HG03520 (cell line): ENCODE data around the gene RIMKLA.

Source experiments
- ATAC-seq: cut with Tn5 transposase; IDR thresholded peaks from one replicate; pipeline ENCODE4 v1.9.1; 2021; ENCODE audit warnings: mild to moderate bottlenecking, moderate library complexity; ENCODE audit not compliant: unreplicated experiment

RIMKLA gene

GRCh38 chr1:42370876-42371549, 9.6 kb upstream of the RIMKLA start:
- no peak for ATAC-seq

- no peak for ATAC-seq
These were observed 7.8 kb upstream of the RIMKLA start for GRCh38 chr1:42372796-42373195.

- ATAC-seq: peak; percentile 30
These were observed 602 bp upstream of the RIMKLA start for GRCh38 chr1:42379794-42380585.

- ATAC-seq: no peak
These were observed 685 bp downstream of the RIMKLA start for GRCh38 chr1:42381280-42381673.

GRCh38 chr1:42385283-42385682, 4.7 kb downstream of the RIMKLA start:
- no peak for ATAC-seq

- no peak for ATAC-seq
These were observed 5.5 kb downstream of the RIMKLA start for GRCh38 chr1:42386051-42386450.

GRCh38 chr1:42392255-42392654, 11.7 kb downstream of the RIMKLA start:
- ATAC-seq: no peak

- ATAC-seq: no peak
These were observed 12.6 kb downstream of the RIMKLA start for GRCh38 chr1:42392967-42393848.

- ATAC-seq: no peak
These were observed 18.9 kb downstream of the RIMKLA start for GRCh38 chr1:42399315-42400100.

GRCh38 chr1:42403880-42404400, 23.3 kb downstream of the RIMKLA start:
- ATAC-seq: no peak

- no peak for ATAC-seq
These were observed 34.2 kb downstream of the RIMKLA start for GRCh38 chr1:42414551-42415496.

GRCh38 chr1:42417166-42417565, 36.6 kb downstream of the RIMKLA start:
- no peak for ATAC-seq

- ATAC-seq: no peak
These were observed 37.9 kb downstream of the RIMKLA start for GRCh38 chr1:42418516-42418915.

- no peak for ATAC-seq
These were observed 38.7 kb downstream of the RIMKLA start for GRCh38 chr1:42419126-42419821.

- no peak for ATAC-seq
These were observed 39.5 kb downstream of the RIMKLA start for GRCh38 chr1:42420121-42420520.

- no peak for ATAC-seq
These were observed 40.5 kb downstream of the RIMKLA start for GRCh38 chr1:42420911-42421585.

- ATAC-seq: no peak
These were observed 42.1 kb downstream of the RIMKLA start for GRCh38 chr1:42422737-42423136.

- no peak for ATAC-seq
These were observed 43.1 kb downstream of the RIMKLA start for GRCh38 chr1:42423681-42424080.
